Choroid plexus epithelial cell (primary cell): ENCODE measurements around the gene TOMM40L.
A peak's percentile ranks its signal among the peaks of the same experiment; 100 is the strongest.

Experiments
- DNase-seq: peaks from one replicate; pipeline ENCODE4 v3.0.0-alpha.2; 2010; ENCODE audit warnings: low read depth
- H3K4me3 ChIP-seq: 2 replicates; pipeline ENCODE4 v1.5.1; 2011; ENCODE audit warnings: low read depth, mild to moderate bottlenecking, control low read depth, low read length, moderate library complexity
- TF ChIP-seq, protein P1 (sequence below): conservative IDR thresholded peaks from 2 replicates; pipeline ENCODE4 v1.5.1; 2011; ENCODE audit warnings: low read depth, mild to moderate bottlenecking, control low read depth, inconsistent platforms, low read length, moderate library complexity

Gene TOMM40L

DNA sequence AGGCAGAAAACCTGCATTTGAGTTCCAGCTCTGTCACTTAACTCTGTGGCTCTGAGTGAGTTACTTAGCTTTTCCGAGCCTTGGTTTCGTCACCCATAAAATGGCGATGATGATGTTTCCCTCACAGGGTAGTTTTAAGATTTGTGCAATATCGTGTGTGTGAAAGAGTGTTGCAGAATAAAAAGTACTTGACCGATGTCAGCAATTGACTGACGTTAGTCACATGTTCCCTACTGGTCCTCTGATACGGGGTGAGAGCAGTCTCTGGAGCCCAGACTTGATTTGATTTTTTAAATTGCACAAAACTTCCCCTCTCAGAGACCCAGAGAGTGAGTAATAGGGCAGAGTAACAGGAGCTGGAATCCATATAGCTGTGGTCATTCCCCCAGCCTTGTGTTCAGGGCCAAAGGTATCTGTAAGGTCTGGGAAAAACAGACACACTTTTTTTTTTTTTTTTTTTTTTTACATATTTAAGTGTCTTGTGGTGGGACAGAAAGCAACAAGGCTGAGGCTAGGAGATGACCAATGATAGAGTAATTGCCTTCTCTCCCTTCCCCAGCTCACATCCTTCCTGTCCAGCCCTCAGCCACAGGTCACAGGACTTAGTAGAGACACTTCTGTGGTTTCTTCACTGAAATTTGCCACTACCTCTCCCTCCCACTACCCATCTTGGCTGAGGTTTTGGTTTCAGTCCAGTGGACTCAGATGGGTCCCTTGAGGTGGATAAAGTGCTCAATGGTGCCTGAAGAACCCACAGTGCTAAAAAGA is 8.7 kb upstream of the TOMM40L start:
- no peak overlapping the region for H3K4me3 ChIP-seq
- DNase-seq: peak; percentile 95
- TF ChIP-seq, protein P1, sequence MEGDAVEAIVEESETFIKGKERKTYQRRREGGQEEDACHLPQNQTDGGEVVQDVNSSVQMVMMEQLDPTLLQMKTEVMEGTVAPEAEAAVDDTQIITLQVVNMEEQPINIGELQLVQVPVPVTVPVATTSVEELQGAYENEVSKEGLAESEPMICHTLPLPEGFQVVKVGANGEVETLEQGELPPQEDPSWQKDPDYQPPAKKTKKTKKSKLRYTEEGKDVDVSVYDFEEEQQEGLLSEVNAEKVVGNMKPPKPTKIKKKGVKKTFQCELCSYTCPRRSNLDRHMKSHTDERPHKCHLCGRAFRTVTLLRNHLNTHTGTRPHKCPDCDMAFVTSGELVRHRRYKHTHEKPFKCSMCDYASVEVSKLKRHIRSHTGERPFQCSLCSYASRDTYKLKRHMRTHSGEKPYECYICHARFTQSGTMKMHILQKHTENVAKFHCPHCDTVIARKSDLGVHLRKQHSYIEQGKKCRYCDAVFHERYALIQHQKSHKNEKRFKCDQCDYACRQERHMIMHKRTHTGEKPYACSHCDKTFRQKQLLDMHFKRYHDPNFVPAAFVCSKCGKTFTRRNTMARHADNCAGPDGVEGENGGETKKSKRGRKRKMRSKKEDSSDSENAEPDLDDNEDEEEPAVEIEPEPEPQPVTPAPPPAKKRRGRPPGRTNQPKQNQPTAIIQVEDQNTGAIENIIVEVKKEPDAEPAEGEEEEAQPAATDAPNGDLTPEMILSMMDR: no peak

GRCh38 chr1:161217831-161218230 is 8.0 kb upstream of the TOMM40L start:
- no peak for DNase-seq
- no peak overlapping the region for H3K4me3 ChIP-seq
- TF ChIP-seq, protein P1: no peak

GRCh38 chr1:161218301-161219077 is 7.4 kb upstream of the TOMM40L start:
- no peak overlapping the region for H3K4me3 ChIP-seq
- DNase-seq: no peak
- TF ChIP-seq, protein P1: no peak

DNA sequence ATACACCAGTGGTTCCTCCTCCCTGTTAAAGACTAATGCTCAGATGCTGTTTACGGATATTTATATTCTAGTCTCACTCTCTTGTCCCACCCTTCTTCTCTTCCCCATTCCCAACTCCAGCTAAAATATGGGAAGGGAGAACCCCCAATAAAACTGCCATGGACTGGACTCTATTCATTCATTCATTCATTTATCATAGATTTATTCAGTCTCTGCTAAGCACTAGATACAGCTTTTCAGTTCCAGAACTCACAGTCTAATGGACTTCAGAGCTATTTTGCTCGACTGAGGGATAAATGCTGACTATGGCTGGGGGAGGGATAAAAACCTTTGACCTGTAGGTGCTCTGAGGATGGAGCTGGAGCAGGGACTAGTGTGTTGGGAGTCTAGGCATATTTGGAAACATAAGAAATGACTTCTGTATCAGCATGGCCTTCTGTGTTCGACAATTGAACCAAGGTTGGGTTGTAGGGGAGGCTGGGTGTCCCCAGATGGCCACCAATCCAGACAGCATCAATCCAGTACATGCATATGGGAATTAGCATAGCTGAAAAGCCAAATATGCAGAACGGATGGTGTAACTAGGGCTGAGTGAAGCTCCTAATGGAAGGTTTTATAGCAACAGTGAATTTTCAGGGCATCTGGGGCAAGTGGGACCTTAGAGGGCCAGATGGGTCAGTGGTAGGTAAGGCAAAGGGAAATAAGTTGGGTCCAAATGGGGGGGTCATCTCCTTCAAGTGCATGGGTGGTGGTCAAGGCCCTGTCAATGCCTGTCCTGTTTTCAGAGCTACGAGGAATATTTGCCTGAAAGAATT is 6.6 kb upstream of the TOMM40L start:
- H3K4me3 ChIP-seq: no peak overlapping the region
- DNase-seq: no peak
- TF ChIP-seq, protein P1: no peak

- TF ChIP-seq, protein P1: no peak
- DNase-seq: no peak
- H3K4me3 ChIP-seq: no peak overlapping the region
These were observed 5.9 kb upstream of the TOMM40L start for GRCh38 chr1:161220002-161220401.

DNA sequence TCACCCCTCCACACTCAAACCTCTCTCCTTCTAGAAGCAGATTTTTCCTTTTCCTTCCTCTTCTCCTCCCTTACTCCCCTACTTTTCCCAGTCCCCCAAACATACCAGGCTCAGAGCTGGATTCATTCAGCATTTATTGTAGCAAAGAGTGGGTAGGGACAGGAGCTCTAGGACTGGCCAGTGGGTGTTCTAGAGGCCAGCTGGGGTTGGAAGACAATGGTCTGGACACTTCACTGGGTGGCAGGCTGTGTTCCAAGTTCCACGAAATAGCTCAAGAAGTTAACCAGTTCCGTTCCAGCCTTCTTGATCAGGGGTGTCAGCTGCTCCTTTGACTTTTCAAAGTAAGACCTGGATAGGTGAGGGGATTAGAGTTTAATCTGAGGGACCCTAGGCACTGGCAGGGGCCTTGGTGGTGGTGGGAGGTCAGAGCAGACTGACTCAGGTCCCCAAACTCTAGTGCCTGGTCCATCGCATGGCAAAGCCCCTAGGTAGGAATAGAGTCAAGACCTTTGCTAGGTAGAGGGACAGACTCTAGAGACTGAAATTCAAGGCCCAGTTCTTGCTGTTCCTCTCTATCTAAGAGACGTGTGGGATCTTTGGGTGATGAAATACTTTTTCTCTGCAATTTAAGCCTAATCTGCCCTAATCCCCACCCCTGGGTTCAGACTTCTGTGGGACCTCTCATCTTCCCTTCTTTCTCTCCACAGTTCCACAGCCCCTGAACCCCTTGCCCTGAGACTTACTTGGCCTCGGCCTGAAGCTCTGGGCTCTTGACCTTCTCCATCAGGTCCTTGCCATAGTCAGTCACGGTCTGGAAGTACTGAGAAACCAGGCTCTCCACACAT is 3.5 kb upstream of the TOMM40L start:
- TF ChIP-seq, protein P1: no peak
- no peak overlapping the region for H3K4me3 ChIP-seq
- DNase-seq: no peak
